Measurements from ENCODE around the gene POLN. TPM values are rescaled to one million over a fixed set of nuclear protein-coding genes. Genes with fewer than 3 reads are reported as not detected.
A peak's percentile ranks its signal among the peaks of the same experiment; 100 is the strongest.

Gene POLN
- total RNA-seq, 2 donors from 2014 or later = 2.8 to 2.9 TPM

GRCh38 chr4:2084316-2084715, 157.6 kb downstream of the POLN start:
- no peak overlapping the region for H3K27ac Mint-ChIP-seq
- H3K27me3 Mint-ChIP-seq (ENCODE audit: insufficient read depth) = peaks cover 3% of the 10 kb centered on the region
- peaks cover 2% of the 10 kb centered on the region for H3K4me1 Mint-ChIP-seq
- Histone ChIP-seq H3K4me3 (ENCODE audit: low read length) (no peak overlapping the region), H3K9me3 (ENCODE audit: control insufficient read depth, low read length) (no peaks in the 10 kb centered on the region), H3K36me3 (ENCODE audit: control insufficient read depth, insufficient read depth, low read length) (no peaks in the 10 kb centered on the region), H3K27ac (ENCODE audit: low read depth, low read length) (no peak overlapping the region), H3K4me1 (ENCODE audit: control insufficient read depth, insufficient read depth, low read length) (no peaks in the 10 kb centered on the region), H3K27me3 (ENCODE audit: control insufficient read depth, insufficient read depth, low read length, poor library complexity, severe bottlenecking) (no peaks in the 10 kb centered on the region), H3K9ac (ENCODE audit: extremely low read depth, low read length, poor library complexity, severe bottlenecking) (no peak overlapping the region)
- TF ChIP-seq CTCF (conservative IDR thresholded peaks at IDR 0.05) = no peak
- DNase-seq = peak; percentile 33
- no peak overlapping the region for H3K4me3 Mint-ChIP-seq
- no peaks in the 10 kb centered on the region for H3K9me3 Mint-ChIP-seq
- H3K36me3 Mint-ChIP-seq (ENCODE audit: low read depth) = no peaks in the 10 kb centered on the region
- WGBS, 2 experiments (ENCODE audit: insufficient coverage in 1 of 2, insufficient read length in 1 of 2) = 90 to 91% methylated on average over 11 to 13 of the region's 13 CpGs

GRCh38 chr4:2083826-2084160, 158.1 kb downstream of the POLN start:
- H3K9me3 Mint-ChIP-seq = no peaks in the 10 kb centered on the region
- no peaks in the 10 kb centered on the region for H3K27me3 ChIP-seq (ENCODE audit: control insufficient read depth, insufficient read depth, low read length, poor library complexity, severe bottlenecking)
- no peaks in the 10 kb centered on the region for H3K36me3 ChIP-seq (ENCODE audit: control insufficient read depth, insufficient read depth, low read length)
- H3K4me3 Mint-ChIP-seq = no peak overlapping the region
- DNase-seq = peak; percentile 17
- H3K36me3 Mint-ChIP-seq (ENCODE audit: low read depth) = no peaks in the 10 kb centered on the region
- H3K4me1 Mint-ChIP-seq = no peaks in the 10 kb centered on the region
- H3K9me3 ChIP-seq (ENCODE audit: control insufficient read depth, low read length) = no peaks in the 10 kb centered on the region
- WGBS, 2 experiments (ENCODE audit: insufficient coverage in 1 of 2, insufficient read length in 1 of 2) = 89 to 95% methylated on average over 6 of the region's 6 CpGs
- H3K27ac ChIP-seq (ENCODE audit: low read depth, low read length) = no peak overlapping the region
- H3K9ac ChIP-seq (ENCODE audit: extremely low read depth, low read length, poor library complexity, severe bottlenecking) = no peak overlapping the region
- no peak for TF ChIP-seq CTCF (conservative IDR thresholded peaks at IDR 0.05)
- H3K4me1 ChIP-seq (ENCODE audit: control insufficient read depth, insufficient read depth, low read length) = no peaks in the 10 kb centered on the region
- peaks cover 3% of the 10 kb centered on the region for H3K27me3 Mint-ChIP-seq (ENCODE audit: insufficient read depth)
- no peak overlapping the region for H3K4me3 ChIP-seq (ENCODE audit: low read length)
- H3K27ac Mint-ChIP-seq = no peak overlapping the region

- Mint-ChIP-seq H3K27me3 (ENCODE audit: insufficient read depth) (peaks cover 3% of the 10 kb centered on the region), H3K4me3 (no peak overlapping the region), H3K4me1 (no peaks in the 10 kb centered on the region), H3K9me3 (no peaks in the 10 kb centered on the region), H3K36me3 (ENCODE audit: low read depth) (no peaks in the 10 kb centered on the region), H3K27ac (no peak overlapping the region)
- Histone ChIP-seq H3K36me3 (ENCODE audit: control insufficient read depth, insufficient read depth, low read length) (no peaks in the 10 kb centered on the region), H3K4me1 (ENCODE audit: control insufficient read depth, insufficient read depth, low read length) (no peaks in the 10 kb centered on the region), H3K27me3 (ENCODE audit: control insufficient read depth, insufficient read depth, low read length, poor library complexity, severe bottlenecking) (no peaks in the 10 kb centered on the region), H3K9ac (ENCODE audit: extremely low read depth, low read length, poor library complexity, severe bottlenecking) (no peak overlapping the region), H3K9me3 (ENCODE audit: control insufficient read depth, low read length) (no peaks in the 10 kb centered on the region), H3K4me3 (ENCODE audit: low read length) (no peak overlapping the region), H3K27ac (ENCODE audit: low read depth, low read length) (no peak overlapping the region)
- DNase-seq = peak; percentile 30
- WGBS, 2 experiments (ENCODE audit: insufficient coverage in 1 of 2, insufficient read length in 1 of 2) = 91 to 95% methylated on average over 14 to 15 of the region's 15 CpGs
- TF ChIP-seq CTCF (conservative IDR thresholded peaks at IDR 0.05) = no peak
Measured at GRCh38 chr4:2083116-2083825, 158.7 kb downstream of the POLN start.

All from endodermal cell (in vitro differentiated cells).